SKM-1 treated with dmso at 0.1 percent for 144 hours (cell line): ENCODE results near the gene HMGA1.

Experiments
- DNase-seq: peaks from one replicate; lab custom pipeline; 2025; ENCODE audit not compliant: unreplicated experiment; lab: John Stamatoyannopoulos, UW

HMGA1 gene, protein sequence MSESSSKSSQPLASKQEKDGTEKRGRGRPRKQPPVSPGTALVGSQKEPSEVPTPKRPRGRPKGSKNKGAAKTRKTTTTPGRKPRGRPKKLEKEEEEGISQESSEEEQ

DNA sequence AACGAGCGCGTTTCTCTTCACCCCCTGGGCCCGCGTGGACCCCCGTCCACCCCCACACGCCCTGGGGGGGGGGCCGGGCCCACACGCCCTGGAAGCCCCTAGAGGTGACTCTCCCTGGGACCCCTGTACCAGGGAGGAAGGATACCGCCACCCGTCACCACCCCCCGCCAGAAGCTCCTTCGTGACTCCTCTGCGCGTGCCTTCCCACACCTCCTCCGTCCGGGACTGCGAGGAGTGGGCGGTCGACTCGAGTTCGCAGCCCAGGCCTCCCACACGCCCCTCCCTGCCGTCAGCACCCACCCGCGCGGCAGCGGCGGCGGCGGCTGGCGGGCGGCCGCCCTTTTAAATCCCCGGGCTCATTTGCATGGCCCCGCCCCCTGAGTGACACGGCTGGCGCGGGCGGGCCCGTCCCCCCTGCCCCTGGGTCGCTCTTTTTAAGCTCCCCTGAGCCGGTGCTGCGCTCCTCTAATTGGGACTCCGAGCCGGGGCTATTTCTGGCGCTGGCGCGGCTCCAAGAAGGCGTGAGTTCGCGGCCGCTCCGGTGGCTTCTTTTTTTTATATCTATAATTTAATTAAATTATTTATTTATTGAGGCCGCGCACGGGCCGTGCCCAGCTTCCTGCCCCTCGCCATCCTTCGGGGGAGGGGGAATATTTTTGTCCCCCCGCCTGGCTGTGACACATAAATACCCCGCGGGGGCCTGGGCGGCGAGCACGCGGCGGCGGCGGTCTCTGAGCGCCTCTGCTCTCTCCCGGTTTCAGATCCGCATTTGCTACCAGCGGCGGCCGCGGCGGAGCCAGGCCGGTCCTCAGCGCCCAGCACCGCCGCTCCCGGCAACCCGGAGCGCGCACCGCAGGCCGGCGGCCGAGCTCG is at the start of gene HMGA1:
Gene HMGA1, plus strand, starts transcription at position 431 of the 873 bp plus-strand sequence. CDS start 3,908 bp downstream, outside the sequence.
- DNase-seq, result peak; percentile 85

DNA sequence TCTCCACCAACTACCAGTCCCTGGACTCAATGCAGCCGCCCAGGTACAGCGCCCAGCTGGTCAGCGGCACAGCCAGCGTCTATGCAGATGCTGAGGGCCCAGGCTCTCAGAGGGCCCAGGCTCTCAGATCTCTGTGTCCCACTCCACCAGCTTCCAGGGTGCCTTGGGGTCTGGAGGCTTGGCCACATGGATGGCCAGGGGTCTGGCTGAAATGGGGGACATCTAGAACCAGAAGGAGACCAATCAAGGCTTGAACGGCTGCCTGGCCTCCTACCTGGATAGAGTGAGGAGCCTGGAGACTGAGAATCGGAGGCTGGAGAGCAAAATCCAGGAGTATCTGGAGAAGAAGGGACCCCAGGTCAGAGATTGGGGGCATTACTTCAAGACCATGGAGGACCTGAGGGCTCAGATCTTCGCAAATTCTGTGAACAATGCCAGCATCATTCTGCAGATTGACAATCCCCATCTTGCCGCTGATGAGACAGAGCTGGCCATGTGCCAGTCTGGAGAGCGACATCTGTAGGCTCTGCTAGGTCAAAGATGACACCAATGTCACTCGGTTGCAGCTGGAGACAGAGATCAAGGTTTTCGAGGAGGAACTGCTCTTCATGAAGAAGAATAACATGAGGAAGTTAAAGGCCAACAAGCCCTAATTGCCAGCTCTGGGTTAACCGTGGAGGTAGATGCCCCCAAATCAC is 46.7 kb upstream of the HMGA1 start:
- peak; percentile 80 for DNase-seq

DNA sequence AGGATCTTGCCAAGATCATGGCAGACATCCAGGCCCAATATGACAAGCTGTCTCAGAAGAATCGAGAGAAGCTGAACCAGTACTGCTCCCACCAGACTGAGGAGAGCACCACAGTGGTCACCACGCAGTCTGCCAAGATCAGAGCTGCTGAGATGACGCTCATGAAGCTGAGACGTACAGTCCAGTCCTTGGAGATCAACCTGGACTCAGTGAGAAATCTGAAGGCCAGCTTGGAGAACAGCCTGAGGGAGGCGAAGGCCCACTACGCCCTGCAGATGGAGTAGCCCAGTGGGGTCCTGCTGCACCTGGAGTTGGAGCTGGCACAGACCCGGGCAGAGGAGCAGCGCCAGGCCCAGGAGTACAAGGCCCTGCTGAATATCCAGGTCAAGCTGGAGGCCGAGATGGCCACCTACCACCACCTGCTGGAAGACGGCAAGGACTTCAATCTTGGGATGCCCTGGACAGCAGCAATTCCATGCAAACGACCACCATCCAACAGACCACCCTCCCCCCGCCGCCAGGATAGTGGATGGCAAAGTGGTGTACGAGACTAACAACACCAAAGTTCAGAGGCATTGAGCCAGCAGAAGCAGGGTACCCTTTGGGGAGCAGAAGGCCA is 46.1 kb upstream of the HMGA1 start:
- no peak for DNase-seq

DNA sequence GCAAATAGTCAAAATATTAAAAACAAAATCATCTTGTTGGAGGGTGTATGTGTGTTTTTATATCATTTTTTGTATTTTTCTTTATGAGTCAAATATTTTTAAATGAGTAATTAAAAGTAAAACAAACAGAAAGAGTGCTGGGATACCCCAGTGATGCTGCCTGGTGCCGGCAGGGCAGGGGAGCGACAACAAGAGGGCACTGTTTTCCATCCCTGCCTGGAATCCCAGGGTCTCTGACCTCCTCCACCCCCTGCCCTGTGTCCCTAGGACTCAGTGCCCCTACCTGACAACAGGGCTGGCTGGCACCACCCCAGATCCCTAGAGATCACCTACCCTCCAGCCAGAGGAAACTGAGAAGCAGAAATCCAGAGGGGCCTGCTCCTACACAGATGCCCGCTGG is 41.9 kb upstream of the HMGA1 start:
- no peak for DNase-seq

DNA sequence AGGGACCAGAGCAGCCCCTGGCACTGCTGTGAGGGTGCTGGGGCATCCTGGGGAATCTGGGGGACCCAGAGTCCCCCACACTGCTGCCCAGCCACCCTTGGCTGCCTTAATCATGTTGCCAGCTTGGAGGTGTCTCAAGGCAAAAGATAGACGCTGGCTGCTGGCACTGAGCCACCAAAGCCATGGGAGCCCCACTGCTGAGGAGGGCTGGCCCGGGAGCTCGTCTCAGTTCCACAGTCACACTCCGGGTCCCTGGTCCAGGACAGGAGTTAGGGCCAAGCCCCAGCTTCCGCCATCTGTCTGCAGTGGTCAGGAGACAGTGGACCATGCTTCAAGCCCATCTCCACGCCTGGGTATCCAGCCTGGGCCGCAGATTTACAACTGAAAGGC is 41.0 kb upstream of the HMGA1 start:
- no peak for DNase-seq

DNA sequence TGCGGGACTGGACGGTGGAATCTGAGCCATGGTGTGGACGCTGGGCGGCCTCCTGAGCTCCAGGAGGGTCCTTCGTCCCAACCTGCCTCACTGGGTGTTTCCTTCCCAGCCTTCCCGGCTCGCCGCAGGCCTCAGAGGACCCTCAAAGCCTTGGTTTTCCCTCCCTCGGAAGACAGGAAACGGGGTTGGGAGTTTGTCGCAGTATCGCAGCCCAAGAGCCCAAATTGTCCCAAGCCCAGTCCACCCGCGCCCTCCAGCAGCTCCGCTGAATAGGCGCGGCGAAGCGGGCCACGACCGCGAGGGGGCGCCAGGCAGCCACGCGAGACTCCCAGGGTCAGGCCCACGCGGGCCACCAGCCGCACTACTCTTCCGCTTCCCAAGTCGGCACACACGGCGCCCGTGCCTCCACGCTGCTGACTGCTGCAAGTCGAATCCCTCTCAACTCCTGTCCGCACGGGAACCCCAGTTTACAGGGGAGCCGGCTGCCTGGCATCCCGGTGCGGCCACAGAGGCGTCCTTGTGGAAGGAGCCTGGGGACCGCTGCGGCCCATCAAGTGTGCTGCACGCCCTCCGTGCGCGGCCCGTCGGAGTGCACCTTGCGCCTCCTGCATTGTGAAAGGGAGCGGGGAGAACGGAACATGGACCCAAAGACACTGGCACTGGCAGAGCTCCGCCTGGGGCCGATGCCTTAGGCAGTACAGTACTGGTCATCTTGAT is 40.4 kb upstream of the HMGA1 start:
- DNase-seq, result peak; percentile 77

DNA sequence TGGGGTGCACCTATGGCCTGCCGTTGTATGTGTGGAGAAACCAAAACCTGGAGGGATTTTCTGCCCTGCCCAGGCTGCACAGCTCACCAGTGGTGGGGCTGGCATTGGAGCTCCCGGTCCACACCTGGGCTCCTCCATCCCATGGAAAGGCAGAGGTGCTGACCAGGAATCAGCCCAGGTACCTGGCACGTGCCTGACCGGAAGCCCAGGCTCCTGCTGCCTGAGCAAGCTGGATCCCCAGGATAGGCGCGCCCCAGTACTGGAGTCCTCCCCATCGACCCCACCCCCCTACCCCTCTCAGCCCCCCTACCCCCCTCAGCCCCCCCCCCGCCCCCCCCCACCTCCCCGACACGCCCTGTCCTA is 39.9 kb upstream of the HMGA1 start:
- no peak for DNase-seq

DNA sequence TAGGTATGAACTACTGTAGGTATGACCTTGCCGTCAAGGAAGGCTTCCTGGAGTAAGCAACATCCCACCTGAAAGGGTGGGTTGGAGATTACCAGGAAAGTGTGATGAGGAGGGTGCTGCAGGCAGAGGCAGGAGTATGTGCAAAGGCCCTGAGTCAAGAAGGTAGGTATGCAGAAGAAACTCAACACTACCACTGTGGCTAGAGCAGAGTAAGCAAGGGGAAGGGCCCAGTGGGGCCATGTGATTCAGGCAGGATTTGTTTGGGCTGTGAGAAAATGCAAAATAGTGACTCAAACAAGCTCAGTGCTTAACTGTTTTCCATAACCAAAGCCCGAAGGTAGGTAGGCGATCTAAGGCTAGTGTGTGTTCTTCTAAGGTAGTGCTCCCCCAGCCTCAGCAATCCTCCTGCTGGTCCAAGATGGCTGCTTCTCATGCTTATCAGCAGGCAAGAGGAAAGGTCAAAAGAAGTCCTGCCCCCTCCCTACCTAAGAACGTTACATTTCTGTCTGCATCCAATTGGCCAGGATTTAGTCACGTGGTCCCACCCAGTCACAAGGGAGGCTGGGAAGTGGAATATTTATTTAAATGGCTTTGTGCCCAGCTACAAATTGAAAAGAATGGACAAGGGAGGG is 36.2 kb upstream of the HMGA1 start:
- no peak for DNase-seq

DNA sequence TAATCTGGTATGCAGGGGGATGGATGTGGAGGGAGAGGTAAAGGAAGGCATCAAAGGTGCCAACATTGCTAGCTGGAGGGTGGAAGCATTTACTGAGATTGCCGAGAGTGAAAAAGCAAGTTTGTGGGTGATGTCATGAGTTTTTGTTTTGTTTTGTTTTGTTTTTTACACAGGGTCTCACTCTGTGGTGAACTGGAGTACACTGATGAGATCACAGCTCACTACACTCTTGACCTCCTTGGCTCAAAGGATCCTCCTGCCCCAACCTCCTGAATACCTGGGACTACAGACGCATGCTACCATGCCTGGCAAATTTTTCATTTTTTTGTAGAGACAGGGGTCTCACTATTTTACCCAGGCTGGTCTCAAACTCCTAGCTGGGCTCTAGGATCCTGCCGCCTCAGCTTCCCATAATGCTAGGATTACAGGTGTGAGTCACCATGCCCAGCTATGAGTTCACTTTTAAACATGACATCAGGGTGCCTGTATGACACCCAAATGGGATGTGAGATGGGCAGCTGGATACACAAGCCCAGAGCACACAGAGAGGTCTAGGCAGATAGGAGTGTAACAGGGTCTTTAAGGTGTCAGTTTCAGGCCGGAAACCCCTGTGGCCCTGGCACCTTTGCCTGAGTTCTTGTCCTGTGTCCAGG is 35.1 kb upstream of the HMGA1 start:
- DNase-seq, result no peak

DNA sequence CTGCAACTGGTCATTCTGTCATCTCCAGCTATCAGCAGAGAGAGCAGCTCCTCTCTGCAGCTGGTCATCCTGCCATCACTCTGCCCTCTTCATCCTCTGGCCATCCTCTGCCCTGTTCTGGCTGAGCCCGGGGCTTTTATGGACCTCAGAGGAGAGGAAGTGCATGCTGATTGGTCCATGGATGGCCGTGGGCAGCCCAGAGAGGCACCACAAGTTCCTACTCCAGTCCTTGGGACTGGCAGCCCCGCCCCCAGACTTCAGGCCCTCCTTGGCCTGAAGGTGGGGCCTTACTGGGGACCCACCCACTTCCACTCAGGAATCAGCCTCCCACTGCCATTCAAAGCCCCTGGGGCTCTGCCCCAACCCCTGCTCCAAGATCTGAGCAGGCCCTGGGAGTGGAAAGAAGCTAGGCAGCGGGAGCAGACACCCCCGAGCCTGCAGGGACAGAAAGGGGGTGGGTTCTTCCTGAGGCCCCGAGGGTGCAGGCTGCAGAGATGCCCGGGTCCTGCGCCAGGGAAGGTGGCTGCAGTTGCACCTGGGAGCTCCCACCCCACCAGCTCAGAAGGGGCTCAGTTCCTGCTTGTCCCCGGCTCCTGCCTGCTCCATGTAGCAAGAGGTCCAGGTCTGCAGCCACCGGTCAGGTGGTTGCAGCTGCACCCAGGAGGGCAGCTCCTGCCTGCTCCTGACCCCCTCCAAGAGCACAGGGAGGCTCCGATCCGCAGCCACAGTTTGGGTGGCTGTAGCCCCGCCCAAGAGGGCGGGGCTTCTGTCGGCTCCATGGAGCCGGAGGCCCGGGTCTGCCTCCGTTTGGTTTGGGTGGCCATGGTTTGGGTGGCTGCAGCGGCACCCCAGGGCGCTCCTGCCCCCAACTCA is 34.1 kb upstream of the HMGA1 start:
- no peak for DNase-seq

DNA sequence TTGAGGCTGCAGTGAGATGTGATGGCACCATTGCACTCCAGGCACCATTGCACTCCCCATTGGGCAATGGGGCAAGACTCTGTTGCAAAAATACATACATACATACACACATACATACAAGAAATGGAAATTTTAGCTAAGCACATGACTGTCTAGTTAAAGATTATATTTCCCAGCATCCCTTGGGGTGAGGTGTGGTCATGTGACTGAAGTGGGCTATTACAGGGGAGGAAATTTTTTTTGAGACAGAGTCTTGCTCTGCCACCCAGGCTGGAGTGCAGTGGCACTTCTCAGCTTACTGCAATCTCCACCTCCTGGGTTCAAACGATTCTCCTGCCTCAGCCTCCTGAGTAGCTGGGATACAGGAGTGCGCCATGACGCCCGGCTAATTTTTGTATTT is 32.0 kb upstream of the HMGA1 start:
- no peak for DNase-seq

DNA sequence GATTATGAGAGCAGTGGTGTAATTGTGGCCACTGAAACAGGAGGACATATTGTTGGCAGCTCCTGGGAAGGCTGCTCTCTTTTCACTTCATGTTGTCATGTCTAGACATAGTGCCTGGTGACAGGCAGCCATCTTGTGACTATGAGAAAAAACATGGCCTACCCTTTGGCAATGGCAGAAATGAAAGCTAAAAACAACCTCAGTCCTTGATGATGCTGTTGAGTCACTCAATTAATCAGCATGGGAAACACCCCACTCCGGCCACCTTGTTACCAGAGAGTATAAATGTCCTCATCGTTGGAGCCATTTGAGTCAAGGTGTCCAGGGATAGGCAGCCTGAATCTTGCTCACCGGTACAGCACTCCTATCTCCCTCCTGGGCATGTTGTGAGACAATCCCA is 31.2 kb upstream of the HMGA1 start:
- no peak for DNase-seq

DNA sequence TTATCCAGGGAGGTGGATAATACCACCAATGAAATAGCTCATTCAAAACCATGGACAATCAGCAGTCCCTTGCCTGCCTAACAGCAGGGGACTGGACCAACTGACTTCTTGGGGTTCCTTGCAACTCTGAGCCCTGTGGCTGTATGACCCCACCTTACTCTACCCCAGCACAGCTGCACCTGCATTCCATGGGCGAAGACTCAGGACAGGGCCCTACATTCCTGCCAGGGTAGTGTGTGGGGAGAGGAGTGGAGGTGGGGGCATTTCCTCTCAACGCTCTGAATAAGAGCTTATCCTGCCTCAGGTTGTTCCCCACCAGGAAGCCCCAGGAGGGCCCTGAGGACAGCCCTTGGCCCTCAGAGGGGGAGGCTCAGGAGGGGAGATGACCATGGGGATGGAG is 30.8 kb upstream of the HMGA1 start:
- no peak for DNase-seq

DNA sequence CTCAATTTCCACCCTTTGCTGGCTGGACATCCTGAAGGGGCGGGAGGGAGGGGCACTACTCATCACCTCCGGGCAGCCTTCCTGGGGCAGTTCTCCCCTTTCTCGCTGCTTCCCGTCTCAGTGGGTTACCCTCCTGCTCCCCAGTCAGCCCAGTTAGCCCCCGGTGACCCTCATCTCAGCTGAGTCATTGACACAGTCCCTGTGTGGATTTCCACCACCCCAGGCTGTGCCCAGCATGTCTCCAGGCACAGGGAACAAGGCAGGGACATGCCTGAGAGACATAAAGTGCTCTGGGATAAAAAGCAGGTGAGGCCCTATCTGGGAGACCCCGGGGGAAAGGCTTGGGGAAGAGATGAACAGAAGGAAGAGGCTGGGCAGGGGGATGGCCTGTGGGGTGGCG is 29.9 kb upstream of the HMGA1 start:
- no peak for DNase-seq

DNA sequence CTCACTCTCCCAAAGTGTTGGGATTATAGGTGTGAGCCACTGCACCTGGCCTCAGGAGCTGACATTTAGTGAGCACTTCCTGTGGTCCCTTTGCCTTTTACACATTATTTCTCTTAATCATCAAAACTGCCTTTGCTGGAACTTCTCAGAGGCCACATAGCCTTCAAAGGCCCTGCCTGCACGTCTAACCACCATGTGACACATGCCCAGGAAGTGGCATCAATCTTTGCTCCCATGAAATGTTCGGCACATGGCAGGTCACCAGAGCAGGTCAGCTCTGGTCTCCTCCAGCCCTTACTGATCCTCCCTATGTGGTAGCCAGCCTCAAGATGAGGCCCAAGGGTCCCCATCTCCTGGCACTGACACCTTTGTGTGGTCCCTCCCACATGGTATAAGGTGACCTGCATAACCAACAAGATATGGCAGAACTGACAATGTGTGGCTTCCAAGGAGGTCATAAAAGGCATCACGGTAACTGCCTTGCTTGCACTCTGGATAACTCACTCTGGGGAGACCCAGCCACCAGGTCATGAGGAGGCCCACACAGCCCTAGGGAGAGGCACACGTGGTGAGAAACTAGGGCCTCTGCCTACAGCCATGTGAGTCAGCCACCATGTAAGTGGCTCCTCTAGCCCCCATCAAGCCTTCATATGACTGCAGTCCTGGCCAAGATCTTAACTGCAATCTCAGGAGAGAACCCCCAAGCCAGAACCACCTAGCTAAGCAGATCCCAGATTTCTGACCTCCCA is 28.8 kb upstream of the HMGA1 start:
- no peak for DNase-seq

DNA sequence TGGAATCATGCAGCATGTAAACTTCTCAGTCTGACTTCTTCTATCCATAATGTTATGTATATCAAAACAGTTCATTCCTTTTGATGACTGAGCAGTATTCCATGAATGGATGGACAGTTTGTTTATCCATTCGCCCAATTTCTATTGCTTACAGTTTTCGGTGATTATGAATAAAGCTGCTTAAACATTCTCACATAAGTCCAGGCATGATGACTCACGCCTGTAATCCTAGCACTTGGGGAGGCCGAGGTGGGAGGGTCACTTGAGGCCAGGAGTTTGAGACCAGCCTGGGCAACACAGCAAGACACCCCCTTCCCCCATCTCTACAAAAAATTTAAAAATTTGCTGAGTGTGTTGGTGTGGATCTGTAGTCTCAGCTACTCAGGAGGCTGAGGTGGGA is 22.9 kb upstream of the HMGA1 start:
- no peak for DNase-seq

DNA sequence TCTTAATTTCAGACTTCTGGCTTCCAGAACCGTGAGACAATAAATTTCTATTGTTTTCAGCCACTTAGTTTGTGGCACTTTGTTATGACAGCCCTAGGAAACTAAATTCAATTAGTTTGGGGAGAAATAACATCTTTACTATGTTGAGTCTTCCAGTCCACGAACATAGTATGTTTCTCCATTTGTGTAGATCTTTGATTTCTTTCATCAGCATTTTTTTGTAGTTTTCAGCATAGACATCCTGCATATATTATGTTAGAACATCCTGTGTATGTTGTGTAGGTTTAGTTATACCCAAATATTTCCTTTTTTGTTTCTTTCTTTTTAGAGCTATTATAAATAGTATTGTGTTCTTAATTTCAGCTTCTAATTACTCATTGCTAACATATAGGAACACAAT is 18.0 kb upstream of the HMGA1 start:
- no peak for DNase-seq

DNA sequence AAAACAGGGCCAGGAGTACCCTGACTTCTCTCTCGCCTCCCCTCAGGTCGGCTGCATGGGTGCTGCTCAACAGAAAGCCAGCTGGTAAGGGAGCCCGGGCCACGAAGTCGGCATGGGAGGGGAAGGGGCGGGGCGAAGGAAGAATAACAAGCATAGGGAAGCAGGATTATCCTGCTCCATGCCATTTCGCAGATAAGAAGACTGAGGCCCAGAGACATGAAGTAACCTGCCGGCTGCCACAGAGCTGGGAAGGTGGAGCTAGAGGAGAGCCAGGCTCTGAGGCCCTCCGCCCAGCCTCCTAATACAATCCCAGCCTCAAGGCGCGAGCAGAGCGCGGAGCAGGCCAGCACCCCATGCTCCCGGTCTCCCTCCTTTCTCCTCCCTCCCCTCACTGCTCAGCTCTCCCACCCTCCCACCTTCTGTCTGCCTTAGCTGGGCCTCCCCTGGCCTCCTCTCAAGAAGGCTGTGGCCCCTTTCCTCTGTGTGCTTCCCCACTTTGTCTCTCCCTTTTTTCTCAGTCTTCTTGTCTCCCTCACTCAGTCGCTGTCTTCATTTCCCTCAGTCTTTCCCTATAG is 13.2 kb upstream of the HMGA1 start:
- DNase-seq, result no peak
